HG03354 (cell line): ENCODE results near the gene GSN.

ENCODE experiments used
- ATAC-seq: cut with Tn5 transposase; IDR thresholded peaks from one replicate; pipeline ENCODE4 v1.9.1; 2021; ENCODE audit warnings: mild to moderate bottlenecking; ENCODE audit not compliant: unreplicated experiment, poor library complexity, severe bottlenecking

The GSN gene

GRCh38 chr9:121362813-121363621 lies 95.1 kb downstream of the GSN start:
- no peak for ATAC-seq

GRCh38 chr9:121363622-121363961 lies 95.6 kb downstream of the GSN start:
- no peak for ATAC-seq

- no peak for ATAC-seq
Measured at GRCh38 chr9:121364077-121364476, 96.1 kb downstream of the GSN start.

GRCh38 chr9:121364886-121365285 lies 96.9 kb downstream of the GSN start:
- ATAC-seq: no peak

GRCh38 chr9:121365564-121365963 lies 97.6 kb downstream of the GSN start:
- ATAC-seq: no peak

- no peak for ATAC-seq
Measured at GRCh38 chr9:121366611-121367192, 98.7 kb downstream of the GSN start.

GRCh38 chr9:121367306-121368137 lies 99.6 kb downstream of the GSN start:
- no peak for ATAC-seq

GRCh38 chr9:121368138-121368522 lies 100.2 kb downstream of the GSN start:
- no peak for ATAC-seq

- ATAC-seq: no peak
Measured at GRCh38 chr9:121368745-121369144, 100.8 kb downstream of the GSN start.

GRCh38 chr9:121369595-121370265 lies 101.8 kb downstream of the GSN start, which contains the start of gene STOM:
Gene STOM (minus strand): TSS chr9:121370250. CDS start chr9:121370187, 63 bp downstream.
- ATAC-seq: peak; percentile 66

GRCh38 chr9:121371495-121372061 lies 103.6 kb downstream of the GSN start:
- ATAC-seq: no peak

GRCh38 chr9:121372239-121373010 lies 104.5 kb downstream of the GSN start:
- no peak for ATAC-seq

- ATAC-seq: no peak
Measured at GRCh38 chr9:121373011-121373729, 105.2 kb downstream of the GSN start.

GRCh38 chr9:121376214-121376830 lies 108.4 kb downstream of the GSN start:
- no peak for ATAC-seq

- ATAC-seq: no peak
Measured at GRCh38 chr9:121380846-121381245, 112.9 kb downstream of the GSN start.
